HG03097 (cell line): Measurements from ENCODE around the gene UBE3A.

Experiments used
- ATAC-seq: cut with Tn5 transposase; IDR thresholded peaks from one replicate; pipeline ENCODE4 v1.9.1; 2021; ENCODE audit not compliant: unreplicated experiment, low FRiP score

Gene UBE3A

GRCh38 chr15:25335279-25335678 is 103.5 kb downstream of the UBE3A start:
- no peak for ATAC-seq

GRCh38 chr15:25333049-25333448 is 105.8 kb downstream of the UBE3A start:
- ATAC-seq: no peak

GRCh38 chr15:25332306-25332705 is 106.5 kb downstream of the UBE3A start:
- ATAC-seq: no peak

- no peak for ATAC-seq
Measured at GRCh38 chr15:25331860-25332259, 107.0 kb downstream of the UBE3A start.

- no peak for ATAC-seq
Measured at GRCh38 chr15:25331404-25331803, 107.4 kb downstream of the UBE3A start.

- no peak for ATAC-seq
Measured at GRCh38 chr15:25329696-25330095, 109.1 kb downstream of the UBE3A start.

- ATAC-seq: no peak
Measured at GRCh38 chr15:25327686-25328085, 111.1 kb downstream of the UBE3A start.

GRCh38 chr15:25325187-25325586 is 113.6 kb downstream of the UBE3A start:
- no peak for ATAC-seq

GRCh38 chr15:25323420-25323819 is 115.4 kb downstream of the UBE3A start:
- ATAC-seq: no peak

- no peak for ATAC-seq
Measured at GRCh38 chr15:25287823-25288222, 151.0 kb downstream of the UBE3A start.
